GM19351 (cell line): Measurements from ENCODE around the gene GPD1L.
"Not testable (repeated sequence)": the region's sequence is repeated elsewhere in the genome, so short reads cannot be mapped to it uniquely, and the experiment has no call there.

Experiments used
- ATAC-seq: cut with Tn5 transposase; IDR thresholded peaks from one replicate; pipeline ENCODE4 v1.9.1; 2021; ENCODE audit warnings: mild to moderate bottlenecking, moderate library complexity; ENCODE audit not compliant: unreplicated experiment

Gene GPD1L

GRCh38 chr3:32105291-32106131 lies 909 bp upstream of the GPD1L start:
- ATAC-seq: no peak

- ATAC-seq: peak; percentile 18
Observed at GRCh38 chr3:32106929-32107362, 526 bp downstream of the GPD1L start.

- not testable (repeated sequence) for ATAC-seq
Observed at GRCh38 chr3:32108224-32108623, 1.8 kb downstream of the GPD1L start.

- ATAC-seq: no peak
Observed at GRCh38 chr3:32109256-32109655, 2.8 kb downstream of the GPD1L start.

- ATAC-seq: no peak
Observed at GRCh38 chr3:32110233-32110760, 3.9 kb downstream of the GPD1L start.

GRCh38 chr3:32111560-32111959 lies 5.1 kb downstream of the GPD1L start:
- no peak for ATAC-seq

- no peak for ATAC-seq
Observed at GRCh38 chr3:32113566-32113965, 7.1 kb downstream of the GPD1L start.

GRCh38 chr3:32113981-32114545 lies 7.6 kb downstream of the GPD1L start:
- ATAC-seq: no peak

- ATAC-seq: not testable (repeated sequence)
Observed at GRCh38 chr3:32114546-32115386, 8.3 kb downstream of the GPD1L start.

- no peak for ATAC-seq
Observed at GRCh38 chr3:32117320-32117719, 10.9 kb downstream of the GPD1L start.

- no peak for ATAC-seq
Observed at GRCh38 chr3:32118215-32118614, 11.8 kb downstream of the GPD1L start.

- ATAC-seq: no peak
Observed at GRCh38 chr3:32120471-32120870, 14.1 kb downstream of the GPD1L start.

- no peak for ATAC-seq
Observed at GRCh38 chr3:32121137-32121536, 14.7 kb downstream of the GPD1L start.

GRCh38 chr3:32123620-32124019 lies 17.2 kb downstream of the GPD1L start:
- ATAC-seq: no peak

- no peak for ATAC-seq
Observed at GRCh38 chr3:32125012-32125411, 18.6 kb downstream of the GPD1L start.

GRCh38 chr3:32126305-32127015 lies 20.0 kb downstream of the GPD1L start:
- no peak for ATAC-seq

GRCh38 chr3:32127219-32127826 lies 20.9 kb downstream of the GPD1L start:
- no peak for ATAC-seq

GRCh38 chr3:32128936-32129335 lies 22.5 kb downstream of the GPD1L start:
- ATAC-seq: no peak

GRCh38 chr3:32129832-32130231 lies 23.4 kb downstream of the GPD1L start:
- no peak for ATAC-seq

GRCh38 chr3:32132121-32132520 lies 25.7 kb downstream of the GPD1L start:
- ATAC-seq: no peak
